Superior temporal gyrus (tissue), 1 donor: Measurements from ENCODE around the gene OTULIN.

Experiments used
- DNase-seq: peaks from one replicate; pipeline ENCODE4 v3.0.0-alpha.2; 2016; ENCODE audit errors: extremely low spot score

OTULIN gene

GRCh38 chr5:14664270-14665100 is at the start of gene OTULIN:
TSS of gene OTULIN (plus strand) at chr5:14664718. CDS start at chr5:14664826, 108 bp downstream.
- DNase-seq = peak; percentile 92

- no peak for DNase-seq
Measured at GRCh38 chr5:14615365-14615764, 49.2 kb upstream of the OTULIN start.

- no peak for DNase-seq
Measured at GRCh38 chr5:14617441-14617840, 47.1 kb upstream of the OTULIN start.

- DNase-seq = no peak
Measured at GRCh38 chr5:14627270-14627669, 37.2 kb upstream of the OTULIN start.

GRCh38 chr5:14628346-14628745 is 36.2 kb upstream of the OTULIN start:
- DNase-seq = no peak

- DNase-seq = no peak
Measured at GRCh38 chr5:14630671-14631070, 33.8 kb upstream of the OTULIN start.

- DNase-seq = no peak
Measured at GRCh38 chr5:14635656-14636055, 28.9 kb upstream of the OTULIN start.

DNA sequence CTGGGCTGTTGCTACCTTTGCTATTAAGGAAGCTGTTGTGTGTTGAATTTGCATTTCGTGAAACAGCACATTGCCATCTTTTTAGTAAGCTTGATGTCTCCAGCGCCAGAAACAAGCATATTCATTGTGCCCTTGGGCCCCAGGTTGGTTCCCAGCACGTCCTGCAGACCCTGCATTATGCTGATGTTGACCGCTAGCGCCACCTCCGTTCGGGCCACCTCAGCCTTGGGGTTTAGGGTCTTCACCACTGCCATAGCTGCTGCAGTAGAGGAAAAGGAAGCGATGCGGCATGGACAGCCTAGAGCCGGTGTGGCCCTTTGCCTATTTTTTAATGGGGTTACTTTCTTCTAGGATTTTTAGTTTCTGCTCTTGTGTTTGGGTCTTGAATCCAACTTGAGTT is 23.8 kb upstream of the OTULIN start:
- no peak for DNase-seq

DNA sequence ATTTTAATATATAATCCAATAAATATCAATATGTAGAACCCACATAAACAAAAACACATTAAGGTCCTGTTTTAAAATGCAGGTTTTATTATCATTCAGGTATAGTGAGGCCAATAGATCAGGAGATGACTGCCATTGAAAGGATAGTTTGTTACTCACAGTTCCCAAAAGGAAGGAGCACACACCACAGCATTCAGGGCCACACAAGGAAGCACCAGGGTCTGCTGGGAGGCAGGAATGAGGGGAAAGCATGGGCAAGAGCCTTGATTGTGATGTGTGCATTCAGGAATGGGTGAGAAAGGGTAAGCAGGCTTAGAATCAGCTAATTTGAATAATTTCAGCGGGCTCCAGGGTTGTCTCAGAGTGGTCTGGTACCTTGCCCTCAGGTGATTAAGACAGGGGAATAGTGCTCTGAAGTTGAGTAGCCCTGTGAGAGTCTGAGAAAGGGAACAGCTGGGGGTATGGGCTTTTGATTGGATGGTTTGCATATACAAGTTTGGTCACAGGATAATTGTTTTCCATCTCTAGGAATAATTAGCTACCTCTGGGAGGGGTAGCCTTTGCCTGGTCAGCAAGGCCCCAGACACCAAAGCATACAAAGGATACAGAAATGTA is 19.8 kb upstream of the OTULIN start:
- no peak for DNase-seq

DNA sequence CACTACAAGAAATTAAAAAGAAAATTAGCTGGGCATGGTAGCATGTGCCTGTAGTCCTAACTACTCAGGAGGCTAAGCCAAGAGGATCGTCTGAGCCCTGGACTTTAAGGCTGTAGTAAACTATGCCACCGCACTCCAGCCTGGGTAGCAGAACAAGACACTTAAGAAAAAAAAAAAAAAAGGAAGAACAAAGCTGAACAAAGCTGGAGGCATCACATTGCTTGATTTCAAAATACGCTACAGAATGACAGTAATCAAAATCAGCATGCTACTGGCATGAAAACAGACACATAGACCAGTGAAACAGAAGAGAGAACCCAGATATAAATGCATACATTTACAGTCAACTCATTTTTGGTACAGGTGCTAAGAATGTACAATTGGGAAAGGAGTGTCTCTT is 14.5 kb upstream of the OTULIN start:
- no peak for DNase-seq

- no peak for DNase-seq
Measured at GRCh38 chr5:14655146-14655741, 9.3 kb upstream of the OTULIN start.

GRCh38 chr5:14656898-14657297 is 7.6 kb upstream of the OTULIN start:
- DNase-seq = no peak

DNA sequence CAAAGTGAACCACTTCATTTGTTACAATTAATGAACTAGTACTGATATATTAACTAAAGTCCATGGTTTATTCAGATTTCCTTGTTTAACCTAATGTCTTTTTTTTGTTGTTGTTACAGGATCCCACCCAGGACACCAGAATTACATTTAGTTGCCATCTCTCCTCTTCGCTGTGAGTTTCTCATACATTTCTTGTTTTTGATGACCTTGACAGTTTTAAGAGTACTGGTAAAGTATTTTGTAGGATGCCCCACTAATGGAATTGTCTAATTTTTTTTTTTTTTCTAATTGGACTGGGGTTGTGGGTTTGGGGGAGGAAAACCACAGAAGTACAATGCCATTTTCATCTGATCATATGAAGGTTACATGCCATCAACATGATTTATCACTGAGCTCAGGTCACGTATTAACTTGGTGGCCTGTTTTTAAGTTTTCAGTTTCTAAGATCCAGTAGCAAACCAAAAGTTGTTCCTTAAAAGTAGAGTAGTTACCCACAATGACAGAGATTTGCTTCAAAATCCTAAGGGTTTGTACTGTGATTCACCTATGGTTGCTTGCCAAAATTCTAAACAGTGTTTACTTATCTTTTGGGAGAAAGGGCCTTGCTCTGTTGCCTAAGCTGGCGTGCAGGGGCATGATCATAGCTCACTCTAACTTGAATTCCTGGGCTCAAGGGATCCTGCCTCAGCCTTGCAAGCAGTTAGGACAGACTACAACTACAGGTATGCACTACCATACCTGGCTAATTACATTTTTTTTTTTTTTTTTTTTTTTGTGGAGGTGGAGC is 4.5 kb upstream of the OTULIN start:
- no peak for DNase-seq

DNA sequence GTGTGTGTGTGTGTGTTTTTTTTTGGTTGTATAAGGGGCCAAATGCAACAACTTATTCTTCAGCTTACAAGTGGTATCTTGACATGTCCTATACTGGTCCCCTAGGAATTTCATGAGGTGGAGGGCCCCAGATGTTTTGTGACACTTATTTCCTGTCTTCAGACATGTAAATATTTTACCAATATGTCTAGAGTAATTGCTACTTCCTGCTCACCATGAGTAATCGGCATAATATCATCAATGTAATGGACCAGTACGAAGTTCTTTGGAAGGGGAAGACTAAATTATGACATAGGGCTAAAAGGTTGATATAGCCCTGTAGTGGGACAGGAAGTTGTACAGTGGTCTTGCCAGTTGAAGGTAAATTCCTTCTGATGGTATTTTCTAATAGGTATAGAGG is 3.7 kb upstream of the OTULIN start:
- DNase-seq = no peak

GRCh38 chr5:14662721-14663260 is 1.7 kb upstream of the OTULIN start:
- no peak for DNase-seq

DNA sequence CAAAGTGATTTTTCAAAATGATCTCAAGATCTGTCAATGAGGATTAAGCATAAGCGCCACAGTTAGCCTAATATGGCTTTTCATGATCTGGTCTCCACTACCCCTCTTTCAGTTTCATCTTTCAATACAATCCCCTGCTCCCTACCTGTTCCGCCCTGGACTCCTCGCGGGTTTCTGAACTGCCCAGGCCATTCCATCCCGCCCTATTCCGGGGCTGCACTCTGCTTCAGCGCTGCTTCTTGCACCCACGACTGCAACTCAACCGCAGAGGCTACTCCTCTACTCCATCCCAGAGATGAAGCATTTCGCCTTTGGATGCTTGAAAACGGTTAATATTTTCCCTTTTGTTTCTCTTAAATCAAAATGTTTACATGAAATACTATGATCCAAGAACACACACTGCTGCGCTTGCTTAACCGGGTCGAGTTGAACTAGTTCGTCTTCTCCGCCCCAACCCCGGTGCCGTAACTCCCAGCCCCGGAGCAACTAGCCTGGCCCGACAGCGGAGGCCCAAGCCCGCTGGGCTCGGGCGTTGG is 716 bp upstream of the OTULIN start:
- no peak for DNase-seq

DNA sequence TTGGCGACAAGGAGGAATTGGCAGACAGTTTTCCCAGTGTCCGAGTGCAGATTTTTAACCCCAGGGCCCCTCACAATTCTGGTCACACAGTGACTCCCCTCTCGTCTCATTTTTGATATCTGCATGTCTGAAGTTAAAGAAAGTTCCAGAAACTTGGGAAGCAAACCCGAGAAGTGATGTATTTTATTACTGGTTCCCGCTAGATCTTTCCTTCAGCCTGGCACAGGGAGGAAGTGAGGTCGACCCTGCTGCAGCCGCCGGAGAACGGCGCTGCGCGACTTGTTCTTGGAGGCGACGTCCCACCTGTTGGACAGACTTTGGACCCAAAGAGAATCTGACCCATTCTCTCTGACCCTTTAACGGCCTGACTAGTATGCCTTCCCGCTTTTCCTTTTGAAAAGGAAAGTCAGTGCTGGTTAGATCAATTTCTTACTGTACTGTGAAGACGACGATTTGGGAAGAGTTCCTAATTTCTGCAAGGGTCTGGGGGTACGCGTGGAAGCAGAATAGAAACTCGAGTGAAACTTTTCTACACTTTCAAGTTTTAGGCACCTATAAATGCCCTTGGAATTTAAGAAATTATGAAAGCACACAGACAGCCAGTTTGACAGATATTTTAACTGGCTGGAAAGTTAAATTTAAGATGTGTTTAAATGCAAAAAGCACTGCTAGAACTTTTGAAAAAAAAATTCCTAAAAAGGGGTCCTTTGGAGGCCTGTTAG is 744 bp downstream of the OTULIN start:
- peak; percentile 37 for DNase-seq

DNA sequence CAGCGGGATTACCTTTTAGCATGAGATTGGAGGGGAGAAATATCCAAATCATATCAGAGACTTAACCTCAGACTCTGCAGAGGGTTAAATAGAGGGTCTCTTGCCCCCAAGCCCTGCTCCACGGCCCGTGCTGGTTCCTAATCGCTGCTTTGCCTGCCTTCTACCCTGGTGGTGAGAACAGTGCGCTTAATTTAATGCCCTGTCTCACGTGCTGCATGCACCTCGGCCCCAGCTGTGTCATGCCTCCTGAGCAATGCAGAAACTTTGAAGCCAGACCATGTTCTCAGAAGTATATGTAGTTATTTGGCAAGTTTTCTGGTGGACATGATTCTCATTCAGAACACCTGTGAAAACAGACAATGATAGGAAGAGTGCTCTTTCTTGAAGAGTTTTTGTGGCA is 1.4 kb downstream of the OTULIN start:
- DNase-seq = no peak

GRCh38 chr5:14666357-14666756 is 1.8 kb downstream of the OTULIN start:
- no peak for DNase-seq

- DNase-seq = no peak
Measured at GRCh38 chr5:14667290-14667689, 2.8 kb downstream of the OTULIN start.

- no peak for DNase-seq
Measured at GRCh38 chr5:14667770-14668169, 3.3 kb downstream of the OTULIN start.
